ENCODE results near the gene PRSS1.
A peak's percentile ranks its signal among the peaks of the same experiment; 100 is the strongest.
"Not testable (repeated sequence)": the region's sequence is repeated elsewhere in the genome, so short reads cannot be mapped to it uniquely, and the experiment has no call there.

PRSS1 gene

GRCh38 chr7:142773937-142774744 is 24.9 kb downstream of the PRSS1 start:
- no peak for DNase-seq (ENCODE audit: low spot score)
- in situ Hi-C loops (cut with MboI; ENCODE audit: low sequenced_read_pairs, unreplicated experiment): no loop called here
- TF ChIP-seq, protein P1, sequence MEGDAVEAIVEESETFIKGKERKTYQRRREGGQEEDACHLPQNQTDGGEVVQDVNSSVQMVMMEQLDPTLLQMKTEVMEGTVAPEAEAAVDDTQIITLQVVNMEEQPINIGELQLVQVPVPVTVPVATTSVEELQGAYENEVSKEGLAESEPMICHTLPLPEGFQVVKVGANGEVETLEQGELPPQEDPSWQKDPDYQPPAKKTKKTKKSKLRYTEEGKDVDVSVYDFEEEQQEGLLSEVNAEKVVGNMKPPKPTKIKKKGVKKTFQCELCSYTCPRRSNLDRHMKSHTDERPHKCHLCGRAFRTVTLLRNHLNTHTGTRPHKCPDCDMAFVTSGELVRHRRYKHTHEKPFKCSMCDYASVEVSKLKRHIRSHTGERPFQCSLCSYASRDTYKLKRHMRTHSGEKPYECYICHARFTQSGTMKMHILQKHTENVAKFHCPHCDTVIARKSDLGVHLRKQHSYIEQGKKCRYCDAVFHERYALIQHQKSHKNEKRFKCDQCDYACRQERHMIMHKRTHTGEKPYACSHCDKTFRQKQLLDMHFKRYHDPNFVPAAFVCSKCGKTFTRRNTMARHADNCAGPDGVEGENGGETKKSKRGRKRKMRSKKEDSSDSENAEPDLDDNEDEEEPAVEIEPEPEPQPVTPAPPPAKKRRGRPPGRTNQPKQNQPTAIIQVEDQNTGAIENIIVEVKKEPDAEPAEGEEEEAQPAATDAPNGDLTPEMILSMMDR (IDR thresholded peaks at IDR 0.05; ENCODE audit: borderline replicate concordance, control extremely low read depth, extremely low read depth, insufficient read depth, missing control alignments): no peak

- in situ Hi-C loops (cut with MboI; ENCODE audit: low sequenced_read_pairs, unreplicated experiment): no loop called here
- no peak for DNase-seq (ENCODE audit: low spot score)
- TF ChIP-seq, protein P1 (IDR thresholded peaks at IDR 0.05; ENCODE audit: borderline replicate concordance, control extremely low read depth, extremely low read depth, insufficient read depth, missing control alignments): no peak
Observed at GRCh38 chr7:142774826-142775225, 25.6 kb downstream of the PRSS1 start.

DNA sequence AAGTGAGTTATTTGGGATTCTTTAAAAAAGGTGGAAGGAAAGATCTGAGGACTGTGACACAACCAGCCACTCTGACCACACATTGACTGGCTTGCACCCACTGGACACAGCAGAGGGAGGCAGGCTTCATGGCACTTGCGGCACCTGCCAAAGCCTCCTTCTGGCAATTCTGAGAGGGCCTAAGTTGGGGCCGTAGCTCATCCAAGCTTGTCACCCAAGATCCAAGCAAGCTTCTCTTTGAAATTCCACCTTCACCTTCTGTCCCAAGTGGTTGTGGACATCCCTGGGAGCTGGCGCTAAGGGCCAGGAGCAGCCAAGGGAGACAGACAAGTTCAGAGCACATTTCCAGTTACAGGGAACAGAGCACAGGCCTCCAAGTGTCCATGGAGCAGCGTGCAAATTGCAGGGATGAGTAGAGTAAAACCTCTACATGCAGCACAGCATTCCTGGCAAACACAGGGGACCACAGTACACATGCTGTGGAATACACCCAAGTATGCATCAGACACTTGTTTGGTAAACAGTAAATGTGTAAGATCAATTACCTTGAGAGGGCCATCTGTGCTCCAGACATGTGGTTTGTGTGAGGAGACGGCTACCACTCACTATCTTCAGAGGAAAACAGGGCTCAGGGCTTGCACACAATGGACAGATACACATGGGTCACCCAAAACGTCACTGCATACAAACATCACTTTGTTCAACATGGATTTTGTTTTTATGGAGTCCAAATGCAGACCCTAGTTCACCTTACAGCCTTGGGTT is 26.3 kb downstream of the PRSS1 start:
- DNase-seq (ENCODE audit: low spot score); in situ Hi-C loops (cut with MboI; ENCODE audit: low sequenced_read_pairs, unreplicated experiment): not testable (repeated sequence)

DNA sequence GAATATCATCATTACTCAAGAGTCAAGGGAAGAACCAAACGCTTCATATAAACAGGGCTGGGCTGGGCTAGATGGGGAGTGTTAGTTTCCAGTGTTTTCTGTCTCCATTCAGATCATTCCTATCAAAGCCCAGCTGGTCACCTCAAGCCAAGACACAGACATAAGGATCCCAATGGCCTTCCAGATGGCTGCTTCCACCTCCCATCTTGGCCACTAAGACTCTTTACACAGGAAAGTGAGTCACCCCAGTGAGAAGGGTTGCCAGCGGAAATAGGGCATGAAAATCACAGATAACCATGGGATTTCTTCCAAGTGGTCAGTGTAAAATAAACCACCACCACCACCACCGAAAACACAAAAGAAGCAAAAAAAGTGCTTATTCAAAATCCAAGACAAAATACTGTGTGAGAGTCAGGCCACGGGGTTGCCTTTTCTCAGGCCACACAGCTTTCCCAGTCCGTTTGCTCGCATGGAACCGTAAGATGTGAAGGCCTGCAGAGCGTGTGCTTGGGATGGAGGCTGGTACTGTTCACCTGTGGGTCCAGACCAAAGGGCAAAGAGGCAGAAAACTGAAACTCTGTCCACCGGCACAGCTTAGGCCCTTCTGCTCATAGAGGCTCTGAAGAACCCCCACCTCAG is 27.1 kb downstream of the PRSS1 start:
- in situ Hi-C loops (cut with MboI; ENCODE audit: low sequenced_read_pairs, unreplicated experiment): no loop called here
- DNase-seq (ENCODE audit: low spot score): no peak
- TF ChIP-seq, protein P1 (IDR thresholded peaks at IDR 0.05; ENCODE audit: borderline replicate concordance, control extremely low read depth, extremely low read depth, insufficient read depth, missing control alignments): no peak

GRCh38 chr7:142776845-142777225 is 27.6 kb downstream of the PRSS1 start:
- in situ Hi-C loops (cut with MboI; ENCODE audit: low sequenced_read_pairs, unreplicated experiment): not testable (repeated sequence)

DNA sequence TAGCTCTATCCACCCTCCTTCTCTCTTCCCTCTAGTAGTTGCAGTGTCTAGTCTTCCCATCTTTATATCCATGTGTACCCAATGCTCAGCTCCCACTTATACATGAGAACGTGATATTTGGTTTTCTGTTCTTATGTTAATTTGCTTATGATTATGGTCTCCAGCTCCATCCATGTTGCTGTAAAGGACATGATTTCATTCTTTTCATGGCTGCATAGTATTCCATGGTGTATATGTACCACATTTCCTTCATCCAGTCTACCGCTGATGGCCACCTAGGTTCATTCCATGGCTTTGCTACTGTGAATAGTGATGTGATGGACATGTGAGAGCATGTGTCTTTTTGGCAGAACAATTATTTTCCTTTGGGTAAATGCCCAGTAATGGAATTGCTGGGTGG is 28.0 kb downstream of the PRSS1 start:
- DNase-seq (ENCODE audit: low spot score): no peak
- TF ChIP-seq, protein P1 (IDR thresholded peaks at IDR 0.05; ENCODE audit: borderline replicate concordance, control extremely low read depth, extremely low read depth, insufficient read depth, missing control alignments): no peak
- in situ Hi-C loops (cut with MboI; ENCODE audit: low sequenced_read_pairs, unreplicated experiment): no loop called here

More at GRCh38 chr7:142776845-142777225, 27.6 kb downstream of the PRSS1 start:
- not testable (repeated sequence) for DNase-seq (ENCODE audit: low spot score)

- TF ChIP-seq, protein P1 (IDR thresholded peaks at IDR 0.05; ENCODE audit: borderline replicate concordance, control extremely low read depth, extremely low read depth, insufficient read depth, missing control alignments): peak; percentile 97
- in situ Hi-C loops (cut with MboI; ENCODE audit: low sequenced_read_pairs, unreplicated experiment): no loop called here
- DNase-seq (ENCODE audit: low spot score): peak; percentile 83
Observed at GRCh38 chr7:142782922-142783900, 33.9 kb downstream of the PRSS1 start.
